SU-DHL-6 (cell line): ENCODE results near the gene GOPC.

Experiments
- H2AFZ ChIP-seq: fragments of 200-600 bp; sonication (generic); 2 replicates; pipeline ENCODE4 v1.6.1; 2014; ENCODE audit warnings: low read depth, mild to moderate bottlenecking, moderate library complexity, mixed read lengths, antibody characterized with exemption, low read length; ENCODE audit not compliant: severe bottlenecking
- H3F3A ChIP-seq: fragments of 200-600 bp; shearing (Covaris generic); 2 replicates; pipeline ENCODE4 v1.6.0; 2016; ENCODE audit warnings: antibody characterized with exemption, mild to moderate bottlenecking; ENCODE audit not compliant: insufficient read depth
- H3K27ac ChIP-seq: fragments of 200-600 bp; sonication (generic); 2 replicates; pipeline ENCODE4 v1.5.1; 2016; ENCODE audit warnings: low read depth, mild to moderate bottlenecking, low read length, moderate library complexity, mixed read lengths
- H3K27me3 ChIP-seq: fragments of 200-600 bp; sonication (generic), shearing (Covaris generic); 2 replicates; pipeline ENCODE4 v1.6.0; 2014; ENCODE audit warnings: mild to moderate bottlenecking, low read length
- H3K36me3 ChIP-seq: fragments of 200-600 bp; sonication (generic); 2 replicates; pipeline ENCODE4 v1.6.1; 2014; ENCODE audit warnings: mild to moderate bottlenecking, low read length, mixed read lengths
- H3K4me2 ChIP-seq: fragments of 300-600, 200-600 bp; shearing (Covaris generic), sonication (generic); 2 replicates; pipeline ENCODE4 v1.6.0; 2014; ENCODE audit warnings: low read length, low read depth, mild to moderate bottlenecking; ENCODE audit not compliant: poor library complexity, severe bottlenecking
- H3K4me3 ChIP-seq: fragments of 200-600 bp; sonication (generic); 2 replicates; pipeline ENCODE4 v1.5.1; 2014; ENCODE audit warnings: antibody characterized with exemption, low read length, mild to moderate bottlenecking, mixed read lengths; ENCODE audit not compliant: insufficient read depth, poor library complexity, severe bottlenecking
- H3K79me2 ChIP-seq: fragments of 200-600 bp; sonication (generic); 2 replicates; pipeline ENCODE4 v1.6.1; 2014; ENCODE audit warnings: mild to moderate bottlenecking, low read length, moderate library complexity; ENCODE audit not compliant: insufficient read depth
- H3K9ac ChIP-seq: fragments of 200-600 bp; sonication (generic); 2 replicates; pipeline ENCODE4 v1.7.0; 2014; ENCODE audit warnings: mild to moderate bottlenecking, low read length
- H3K9me2 ChIP-seq: fragments of 200-600 bp; sonication (generic); replicated peaks from 2 replicates; pipeline ENCODE4 v1.6.1; 2014; ENCODE audit warnings: low read length; ENCODE audit not compliant: insufficient read depth
- H3K9me3 ChIP-seq: fragments of 200-600 bp; sonication (generic); 2 replicates; pipeline ENCODE4 v1.6.1; 2014; ENCODE audit warnings: low read length, mixed read lengths; ENCODE audit not compliant: insufficient read depth
- H4K20me1 ChIP-seq: fragments of 200-600 bp; sonication (generic); 2 replicates; pipeline ENCODE4 v1.6.1; 2014; ENCODE audit warnings: low read depth, mild to moderate bottlenecking, antibody characterized with exemption, low read length, moderate library complexity, mixed read lengths
- EZH2phosphoT487 ChIP-seq: fragments of 200-600 bp; sonication (generic), shearing (Covaris generic); conservative IDR thresholded peaks from 2 replicates; pipeline ENCODE4 v1.6.1; 2018; ENCODE audit warnings: mild to moderate bottlenecking, antibody characterized with exemption, low read length, moderate library complexity, mixed read lengths
- TF ChIP-seq, protein P1 (sequence below): fragments of 200-600 bp; sonication (generic); IDR thresholded peaks from one replicate; pipeline ENCODE4 v1.5.1; 2017; ENCODE audit warnings: antibody characterized with exemption, mild to moderate bottlenecking, low read length, moderate library complexity; ENCODE audit not compliant: insufficient read depth, poor library complexity, severe bottlenecking

The GOPC gene

DNA sequence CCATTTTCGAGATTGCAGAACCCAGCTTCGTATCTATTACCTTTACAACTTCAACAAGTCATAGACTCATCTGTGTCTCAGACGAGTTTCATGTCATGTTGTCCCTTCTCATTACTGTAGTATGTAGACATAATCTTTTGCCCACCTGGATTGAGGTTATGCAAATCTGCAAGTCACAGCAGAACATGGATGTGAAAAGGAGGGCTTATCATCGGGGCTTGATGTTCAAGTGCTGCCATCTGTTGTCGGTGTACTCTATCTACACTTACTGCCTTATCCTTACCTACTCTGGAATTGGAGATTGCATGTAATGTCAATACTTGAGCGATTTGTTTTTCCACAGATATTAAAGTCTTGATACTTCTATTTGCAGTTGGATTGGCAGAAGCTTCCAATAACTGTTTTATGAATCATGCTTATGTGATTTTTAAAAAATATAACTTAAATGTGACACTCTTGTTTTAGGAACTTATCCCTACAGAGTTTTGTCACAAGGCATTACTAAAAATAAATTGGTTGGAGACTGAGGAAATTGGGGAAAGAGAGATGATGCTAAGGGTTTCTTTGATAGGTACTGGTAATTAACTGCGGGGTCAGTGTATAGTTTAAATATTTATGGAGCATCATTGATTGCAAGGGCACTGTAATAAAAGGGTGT is 3.0 kb upstream of the GOPC start:
- Histone ChIP-seq H3K79me2 (peaks cover 19% of the 10 kb centered on the region), H2AFZ (peak overlapping the region; percentile 49), H3K27ac (no peak overlapping the region), H3K9ac (no peak overlapping the region), H3K27me3 (no peaks in the 10 kb centered on the region), H3K9me2 (no peaks in the 10 kb centered on the region), H3F3A (peaks cover 9% of the 10 kb centered on the region; the same call in 1 of the 2 replicates), H3K4me2 (peak overlapping the region; percentile 38), H3K9me3 (no peaks in the 10 kb centered on the region), H4K20me1 (no peaks in the 10 kb centered on the region), H3K36me3 (no peaks in the 10 kb centered on the region), H3K4me3 (no peak overlapping the region)
- TF ChIP-seq, protein P1, sequence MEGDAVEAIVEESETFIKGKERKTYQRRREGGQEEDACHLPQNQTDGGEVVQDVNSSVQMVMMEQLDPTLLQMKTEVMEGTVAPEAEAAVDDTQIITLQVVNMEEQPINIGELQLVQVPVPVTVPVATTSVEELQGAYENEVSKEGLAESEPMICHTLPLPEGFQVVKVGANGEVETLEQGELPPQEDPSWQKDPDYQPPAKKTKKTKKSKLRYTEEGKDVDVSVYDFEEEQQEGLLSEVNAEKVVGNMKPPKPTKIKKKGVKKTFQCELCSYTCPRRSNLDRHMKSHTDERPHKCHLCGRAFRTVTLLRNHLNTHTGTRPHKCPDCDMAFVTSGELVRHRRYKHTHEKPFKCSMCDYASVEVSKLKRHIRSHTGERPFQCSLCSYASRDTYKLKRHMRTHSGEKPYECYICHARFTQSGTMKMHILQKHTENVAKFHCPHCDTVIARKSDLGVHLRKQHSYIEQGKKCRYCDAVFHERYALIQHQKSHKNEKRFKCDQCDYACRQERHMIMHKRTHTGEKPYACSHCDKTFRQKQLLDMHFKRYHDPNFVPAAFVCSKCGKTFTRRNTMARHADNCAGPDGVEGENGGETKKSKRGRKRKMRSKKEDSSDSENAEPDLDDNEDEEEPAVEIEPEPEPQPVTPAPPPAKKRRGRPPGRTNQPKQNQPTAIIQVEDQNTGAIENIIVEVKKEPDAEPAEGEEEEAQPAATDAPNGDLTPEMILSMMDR = peak; percentile 58
- no peak for TF ChIP-seq EZH2phosphoT487

DNA sequence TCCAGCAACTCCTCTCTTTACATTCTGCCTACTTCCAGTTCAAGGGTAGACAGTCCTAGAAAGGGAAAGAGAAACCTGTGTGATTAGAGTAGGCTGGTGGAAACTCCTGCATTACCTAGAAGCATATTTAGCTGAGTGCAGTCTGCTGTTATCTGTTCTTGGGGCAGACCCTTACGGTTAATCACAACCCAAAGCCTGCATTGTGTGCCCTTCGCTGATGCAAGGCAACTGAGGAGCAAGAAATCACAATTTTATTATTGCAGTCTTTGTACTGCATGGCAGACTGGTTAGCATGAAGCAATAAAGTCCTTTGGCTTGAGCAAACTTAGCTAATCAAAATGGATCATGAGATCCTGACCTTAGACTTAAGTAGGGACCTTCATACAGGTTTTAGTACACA is 1.5 kb upstream of the GOPC start:
- Histone ChIP-seq H3K9ac (no peak overlapping the region), H3K36me3 (peaks cover 8% of the 10 kb centered on the region; the same call in 1 of the 2 replicates), H2AFZ (no peak overlapping the region), H3K27ac (no peak overlapping the region), H3K9me2 (no peaks in the 10 kb centered on the region), H3K4me2 (no peak overlapping the region), H3K79me2 (peaks cover 34% of the 10 kb centered on the region), H3K9me3 (no peaks in the 10 kb centered on the region), H3K4me3 (no peak overlapping the region), H3F3A (peaks cover 9% of the 10 kb centered on the region; the same call in 1 of the 2 replicates), H3K27me3 (no peaks in the 10 kb centered on the region), H4K20me1 (no peaks in the 10 kb centered on the region)
- no peak for TF ChIP-seq EZH2phosphoT487
- TF ChIP-seq, protein P1 = no peak

DNA sequence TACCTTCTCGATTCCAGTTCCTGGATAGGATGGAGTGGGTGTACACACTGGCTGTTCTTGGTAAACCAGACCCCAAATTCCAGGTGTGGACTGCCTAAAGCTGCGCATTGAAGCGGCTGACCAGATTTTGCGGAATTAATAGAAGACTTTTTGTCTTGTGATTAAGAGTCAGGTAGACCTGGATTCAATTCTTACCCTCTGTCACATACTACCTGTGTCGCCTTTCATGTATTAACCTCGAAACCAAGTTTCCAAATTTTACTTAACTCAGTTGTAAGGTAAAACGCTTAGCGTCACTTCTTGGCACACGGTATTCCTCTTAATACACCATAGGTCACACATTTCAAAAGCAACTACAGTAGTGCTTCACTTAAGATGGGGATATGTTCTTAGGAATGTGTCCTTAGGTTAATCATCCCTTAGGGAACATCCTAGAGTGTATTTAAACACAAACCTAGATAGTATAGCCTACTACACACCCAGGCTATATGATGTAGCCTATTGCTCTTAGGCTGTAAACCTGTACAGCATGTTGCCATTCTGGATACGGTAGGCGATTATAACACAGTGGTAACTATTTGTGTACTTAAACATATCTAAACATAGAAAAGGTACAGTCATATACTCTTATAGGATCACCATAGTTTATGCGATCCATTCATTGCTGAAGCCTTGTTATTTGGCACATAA is 733 bp upstream of the GOPC start:
- H3K36me3 ChIP-seq = peaks cover 11% of the 10 kb centered on the region
- H3K4me2 ChIP-seq = peak overlapping the region; percentile 69
- H4K20me1 ChIP-seq = no peaks in the 10 kb centered on the region
- H2AFZ ChIP-seq = peak overlapping the region; percentile 86
- H3K4me3 ChIP-seq = peak overlapping the region; percentile 91
- H3K9me2 ChIP-seq = no peaks in the 10 kb centered on the region
- peak overlapping the region; percentile 68 for H3K27ac ChIP-seq
- H3K9me3 ChIP-seq = no peaks in the 10 kb centered on the region
- H3K27me3 ChIP-seq = no peaks in the 10 kb centered on the region
- no peak for TF ChIP-seq EZH2phosphoT487
- TF ChIP-seq, protein P1 = no peak
- peaks cover 9% of the 10 kb centered on the region; the same call in 1 of the 2 replicates for H3F3A ChIP-seq
- H3K79me2 ChIP-seq = peaks cover 42% of the 10 kb centered on the region
- H3K9ac ChIP-seq = peak overlapping the region; percentile 85
